Posterior cingulate gyrus (tissue), 11 donors: ENCODE data around the gene DUXB.

Source experiments
- DNase-seq, 10 donors: peaks; one replicate each; pipeline versions ENCODE4 v3.0.0 to v3.0.0-alpha.2; 2020 to 2021; ENCODE audit warnings: mixed read lengths in 3 of 10
- intact Hi-C: fragments of 100-400 bp; cut with DNase I; formaldehyde crosslinking; loops from one replicate; pipeline ENCODE4 v1.15.1; 2023

The DUXB gene

GRCh38 chr16:75701361-75701760 lies at the start of gene DUXB:
Gene DUXB, minus strand, starts transcription at chr16:75701461. Its CDS starts 43 bp downstream, at chr16:75701418.
- intact Hi-C loops = no loop called here

GRCh38 chr16:75750528-75750927 lies 49.3 kb upstream of the DUXB start:
- intact Hi-C loops = no loop called here

More at GRCh38 chr16:75701361-75701760, at the start of gene DUXB:
- DNase-seq = no peak

GRCh38 chr16:75746359-75746758 lies 45.1 kb upstream of the DUXB start:
- no peak for DNase-seq
- intact Hi-C loops = no loop called here

More at GRCh38 chr16:75750528-75750927, 49.3 kb upstream of the DUXB start:
- DNase-seq = no peak

- intact Hi-C loops = no loop called here
- DNase-seq = no peak
Observed at GRCh38 chr16:75745823-75746222, 44.6 kb upstream of the DUXB start.

- no peak for DNase-seq
- intact Hi-C loops = no loop called here
Observed at GRCh38 chr16:75745242-75745641, 44.0 kb upstream of the DUXB start.

GRCh38 chr16:75742424-75743047 lies 41.3 kb upstream of the DUXB start:
- intact Hi-C loops = no loop called here
- no peak for DNase-seq

GRCh38 chr16:75733305-75734211 lies 32.3 kb upstream of the DUXB start:
- peak in 2 of 10 donors; percentile 5 to 22 for DNase-seq
- intact Hi-C loops = no loop called here

GRCh38 chr16:75732871-75733270 lies 31.6 kb upstream of the DUXB start:
- DNase-seq = no peak
- intact Hi-C loops = no loop called here

GRCh38 chr16:75727221-75727620 lies 26.0 kb upstream of the DUXB start:
- no peak for DNase-seq
- intact Hi-C loops = no loop called here

GRCh38 chr16:75726390-75726789 lies 25.1 kb upstream of the DUXB start, which contains the start of gene CPHXL:
Gene CPHXL, minus strand, starts transcription at chr16:75726490. Its CDS starts 48 bp downstream, at chr16:75726442.
- intact Hi-C loops = no loop called here
- no peak for DNase-seq

GRCh38 chr16:75718452-75718851 lies 17.2 kb upstream of the DUXB start:
- intact Hi-C loops = no loop called here
- DNase-seq = no peak

- no peak for DNase-seq
- intact Hi-C loops = no loop called here
Observed at GRCh38 chr16:75714661-75715060, 13.4 kb upstream of the DUXB start.

- intact Hi-C loops = no loop called here
- DNase-seq = no peak
Observed at GRCh38 chr16:75710344-75710743, 9.1 kb upstream of the DUXB start.

GRCh38 chr16:75703306-75703705 lies 2.0 kb upstream of the DUXB start:
- no peak for DNase-seq
- intact Hi-C loops = no loop called here

- no peak for DNase-seq
- intact Hi-C loops = no loop called here
Observed at GRCh38 chr16:75702242-75702641, 981 bp upstream of the DUXB start.

- intact Hi-C loops = no loop called here
- no peak for DNase-seq
Observed at GRCh38 chr16:75697571-75697970, 3.7 kb downstream of the DUXB start.

- DNase-seq = no peak
- intact Hi-C loops = no loop called here
Observed at GRCh38 chr16:75695708-75696107, 5.6 kb downstream of the DUXB start.

GRCh38 chr16:75687361-75687760 lies 13.9 kb downstream of the DUXB start:
- intact Hi-C loops = no loop called here
- DNase-seq = no peak

GRCh38 chr16:75682308-75682707 lies 19.0 kb downstream of the DUXB start:
- DNase-seq = no peak
- intact Hi-C loops = no loop called here

GRCh38 chr16:75679366-75679765 lies 21.9 kb downstream of the DUXB start:
- DNase-seq = no peak
- intact Hi-C loops = no loop called here

GRCh38 chr16:75676909-75677308 lies 24.4 kb downstream of the DUXB start, which contains the start of gene CPHXL2:
Gene CPHXL2, minus strand, starts transcription at chr16:75677009. Its CDS starts 10 bp downstream, at chr16:75676999.
- DNase-seq = no peak
- intact Hi-C loops = no loop called here

- DNase-seq = no peak
- intact Hi-C loops = no loop called here
Observed at GRCh38 chr16:75667503-75667902, 33.8 kb downstream of the DUXB start.
